Testis (tissue), 2 donors: Measurements from ENCODE around the gene ZNF487.

Experiments used
- CTCF ChIP-seq, 3 experiments: fragments of 450-650 bp in 2 of 3; fragments of 200-600 bp in 1 of 3; sonication (generic) in 1 of 3; IDR thresholded peaks; one replicate each; pipeline ENCODE4 v1.5.1; 2016 to 2019; ENCODE audit warnings: antibody characterized with exemption in 3 of 3, mild to moderate bottlenecking in 2 of 3, moderate library complexity in 1 of 3
- POLR2A ChIP-seq: fragments of 450-650 bp; IDR thresholded peaks from one replicate; pipeline ENCODE4 v1.6.1; 2017; ENCODE audit warnings: antibody characterized with exemption, mild to moderate bottlenecking, moderate library complexity

DNA sequence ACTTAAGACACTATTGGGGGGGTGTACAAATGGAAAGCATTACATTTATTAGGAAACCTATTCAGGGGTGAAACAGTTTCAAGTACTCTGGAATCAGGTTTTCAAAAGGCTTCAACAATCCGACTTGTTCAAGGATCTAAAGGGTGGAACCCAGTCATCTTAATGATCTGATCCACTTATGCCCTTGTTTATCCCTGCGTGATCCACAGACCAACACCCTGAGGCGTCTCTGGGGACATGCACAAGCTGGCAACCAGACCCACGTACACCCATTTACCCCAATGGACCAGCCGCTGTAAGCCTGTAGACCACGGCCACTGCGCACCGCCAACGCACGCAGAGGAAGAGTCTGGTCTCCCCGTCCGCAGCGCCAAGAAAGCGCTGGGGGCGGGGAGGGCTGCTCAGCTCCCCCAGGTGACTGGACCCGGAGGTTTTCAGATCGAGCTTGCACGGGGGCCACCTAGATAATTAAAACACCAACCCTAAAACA, 41.3 kb upstream of the ZNF487 start:
- TF ChIP-seq CTCF (IDR thresholded peaks at IDR 0.05) (no peak), POLR2A (no peak)
